GM12872 (cell line): ENCODE measurements around the gene RRAGC.
A peak's percentile ranks its signal among the peaks of the same experiment; 100 is the strongest.

Experiments
- TF ChIP-seq, protein P1 (sequence below): IDR thresholded peaks from 3 replicates; pipeline ENCODE4 v1.5.1; 2011; ENCODE audit warnings: low read depth, mild to moderate bottlenecking, low read length, moderate library complexity; ENCODE audit not compliant: insufficient read depth

RRAGC gene

DNA sequence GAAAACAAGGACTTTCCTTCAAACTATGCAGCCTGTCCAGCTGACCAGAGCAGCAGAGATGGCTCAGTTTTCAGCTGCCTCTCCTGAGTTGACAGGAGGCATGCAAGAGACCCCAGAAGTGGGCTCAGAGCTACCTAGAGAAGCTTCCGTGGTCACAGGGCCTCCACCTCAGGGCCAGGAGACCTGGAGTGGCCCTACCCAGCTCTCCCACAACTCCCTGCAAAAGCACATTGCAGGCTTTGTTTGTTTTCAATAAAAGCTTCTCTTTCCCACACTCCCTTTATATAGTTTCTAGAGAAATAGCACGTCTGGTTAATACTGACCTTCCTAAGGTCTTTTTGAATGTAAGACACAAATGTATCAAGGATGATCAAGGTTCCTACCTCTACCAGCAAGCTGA lies 40.1 kb downstream of the RRAGC start:
- TF ChIP-seq, protein P1, sequence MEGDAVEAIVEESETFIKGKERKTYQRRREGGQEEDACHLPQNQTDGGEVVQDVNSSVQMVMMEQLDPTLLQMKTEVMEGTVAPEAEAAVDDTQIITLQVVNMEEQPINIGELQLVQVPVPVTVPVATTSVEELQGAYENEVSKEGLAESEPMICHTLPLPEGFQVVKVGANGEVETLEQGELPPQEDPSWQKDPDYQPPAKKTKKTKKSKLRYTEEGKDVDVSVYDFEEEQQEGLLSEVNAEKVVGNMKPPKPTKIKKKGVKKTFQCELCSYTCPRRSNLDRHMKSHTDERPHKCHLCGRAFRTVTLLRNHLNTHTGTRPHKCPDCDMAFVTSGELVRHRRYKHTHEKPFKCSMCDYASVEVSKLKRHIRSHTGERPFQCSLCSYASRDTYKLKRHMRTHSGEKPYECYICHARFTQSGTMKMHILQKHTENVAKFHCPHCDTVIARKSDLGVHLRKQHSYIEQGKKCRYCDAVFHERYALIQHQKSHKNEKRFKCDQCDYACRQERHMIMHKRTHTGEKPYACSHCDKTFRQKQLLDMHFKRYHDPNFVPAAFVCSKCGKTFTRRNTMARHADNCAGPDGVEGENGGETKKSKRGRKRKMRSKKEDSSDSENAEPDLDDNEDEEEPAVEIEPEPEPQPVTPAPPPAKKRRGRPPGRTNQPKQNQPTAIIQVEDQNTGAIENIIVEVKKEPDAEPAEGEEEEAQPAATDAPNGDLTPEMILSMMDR, result no peak

DNA sequence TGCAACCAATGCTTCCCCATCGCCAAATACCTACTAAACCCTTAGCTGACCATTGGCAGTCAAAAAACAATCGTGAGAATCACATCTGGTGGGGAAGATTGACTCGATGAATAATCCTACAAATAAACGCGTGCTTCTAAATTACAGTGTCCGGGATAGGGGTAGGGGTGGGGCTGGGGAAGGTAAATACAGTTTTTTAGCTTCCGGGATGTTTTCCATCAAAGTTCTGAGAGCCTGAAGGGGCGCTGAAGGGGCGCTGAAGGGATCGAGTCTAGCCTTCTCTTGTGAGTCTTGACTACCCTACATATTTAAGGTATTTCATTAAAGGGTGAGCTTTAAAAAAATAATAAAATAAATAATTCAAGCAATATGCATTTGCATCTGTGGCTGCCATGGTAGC lies 40.5 kb downstream of the RRAGC start:
- TF ChIP-seq, protein P1, result no peak

DNA sequence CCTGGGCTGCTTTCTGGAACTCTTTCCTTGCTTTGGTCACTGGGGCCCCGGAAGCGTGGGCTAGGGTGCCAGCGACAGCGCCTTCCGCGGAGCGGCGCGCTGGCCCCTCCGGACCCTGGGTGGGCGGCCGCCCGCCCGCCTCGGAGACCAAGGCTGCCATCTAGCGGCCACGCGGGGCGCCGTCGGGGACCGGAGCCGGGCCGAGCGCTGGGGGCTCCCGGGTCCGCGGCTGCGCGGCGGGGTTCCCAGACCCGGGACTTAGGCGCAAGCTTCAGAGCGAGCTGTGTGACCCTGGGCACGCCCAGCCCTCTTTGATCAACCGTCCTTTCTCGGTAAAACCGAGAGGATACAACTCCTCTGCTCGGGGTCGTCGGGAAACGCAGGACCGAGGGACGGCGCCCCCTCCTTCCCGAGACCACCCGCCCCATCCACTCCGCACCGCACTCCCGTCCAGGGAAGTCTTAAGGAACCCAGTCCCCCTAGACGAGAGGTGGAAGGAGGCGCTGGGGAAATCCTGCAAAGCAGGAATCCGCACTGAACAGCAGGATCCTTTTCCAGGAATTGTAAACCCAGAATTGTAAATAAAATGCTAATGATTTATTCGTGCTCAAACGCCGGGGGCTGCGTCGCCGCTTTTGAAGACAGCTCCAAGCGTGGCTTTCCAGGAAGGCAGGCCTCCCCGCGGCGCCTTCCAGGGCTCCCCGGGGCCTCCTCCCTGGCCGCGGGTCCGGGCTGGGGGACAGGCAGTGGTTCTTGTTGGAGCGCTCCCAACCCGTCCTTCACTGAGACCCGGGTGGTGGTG lies 41.2 kb downstream of the RRAGC start:
- TF ChIP-seq, protein P1, result peak; percentile 68

DNA sequence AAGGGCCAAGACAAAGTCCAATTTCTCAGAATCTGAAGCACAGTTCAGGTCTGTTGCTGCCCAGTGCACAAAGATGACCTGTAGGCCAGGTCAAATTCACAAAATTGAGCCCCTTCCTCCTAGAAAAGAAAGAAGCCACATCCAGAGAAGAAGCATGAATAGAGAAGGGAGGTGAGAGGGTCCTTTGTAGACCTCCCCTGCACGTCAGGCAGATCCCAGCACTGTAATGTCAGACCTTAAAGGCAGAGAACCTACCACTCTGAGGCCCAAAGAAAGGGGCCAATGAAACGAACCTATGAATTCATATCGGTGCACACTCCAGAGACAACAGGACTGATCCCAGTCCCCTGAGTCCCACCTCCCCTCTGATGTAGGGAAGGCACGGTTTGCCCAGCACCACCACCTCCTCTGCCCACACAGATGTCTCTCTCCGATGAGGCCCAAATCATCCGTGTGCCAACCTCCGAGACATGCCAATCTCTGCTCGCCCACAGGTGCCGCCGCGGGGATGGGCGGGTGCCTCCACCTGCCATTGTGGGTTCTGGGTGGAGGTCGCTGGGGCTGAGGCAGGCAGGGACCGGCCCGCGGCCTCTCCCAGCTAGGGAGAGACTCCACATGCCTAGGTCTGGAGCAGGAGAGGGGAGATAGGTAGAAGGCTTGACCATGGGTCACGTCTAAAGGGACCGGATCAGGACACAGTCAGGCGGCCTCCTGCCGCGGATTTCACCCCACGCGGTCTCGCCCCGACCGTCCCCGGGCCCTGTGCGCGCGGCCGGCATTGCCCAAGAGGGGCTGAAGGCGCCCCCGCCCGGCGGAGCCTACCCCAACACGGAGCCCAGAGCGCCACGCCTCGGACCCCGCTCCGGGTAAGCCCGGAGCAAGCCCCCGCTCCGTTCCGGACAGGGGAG lies 42.1 kb downstream of the RRAGC start:
- TF ChIP-seq, protein P1, result no peak

DNA sequence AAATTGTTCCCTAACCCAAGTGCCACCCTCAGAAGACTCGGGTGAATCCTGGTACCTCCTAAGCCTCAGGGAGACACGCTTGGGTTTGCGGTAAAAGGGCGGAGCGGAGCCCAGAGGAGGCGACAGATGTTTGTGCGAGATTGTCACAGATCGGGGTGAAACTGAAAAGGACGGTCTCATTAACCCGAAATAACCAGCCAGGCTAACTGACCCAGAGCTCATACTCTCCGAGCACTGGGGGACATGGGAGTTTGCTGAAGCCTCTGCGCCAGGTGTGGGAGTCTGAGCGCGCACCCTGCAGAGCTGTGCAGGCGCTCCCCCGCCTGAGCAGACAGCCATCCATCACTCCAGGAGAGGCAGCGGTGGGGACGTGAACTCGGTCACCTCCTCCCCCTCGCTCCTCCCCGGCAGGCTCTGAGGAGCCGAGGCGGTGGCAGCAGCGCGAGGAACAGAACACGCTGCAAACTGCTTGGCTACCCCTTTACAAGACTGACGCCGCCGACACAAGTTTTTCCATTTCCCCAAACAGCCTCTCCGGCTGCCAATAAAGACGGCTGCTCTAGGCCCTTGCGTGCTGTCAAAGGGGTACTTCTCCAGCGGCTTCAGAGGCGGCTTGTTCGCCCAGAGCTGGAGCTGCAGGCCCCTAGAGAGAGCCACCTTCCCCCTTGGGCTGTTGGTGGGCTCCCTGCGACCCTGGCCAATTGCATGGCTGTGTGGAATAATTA lies 43.5 kb downstream of the RRAGC start:
- TF ChIP-seq, protein P1, result 0 out of 3 replicates have a peak, but pooled peaks have one; percentile 12

DNA sequence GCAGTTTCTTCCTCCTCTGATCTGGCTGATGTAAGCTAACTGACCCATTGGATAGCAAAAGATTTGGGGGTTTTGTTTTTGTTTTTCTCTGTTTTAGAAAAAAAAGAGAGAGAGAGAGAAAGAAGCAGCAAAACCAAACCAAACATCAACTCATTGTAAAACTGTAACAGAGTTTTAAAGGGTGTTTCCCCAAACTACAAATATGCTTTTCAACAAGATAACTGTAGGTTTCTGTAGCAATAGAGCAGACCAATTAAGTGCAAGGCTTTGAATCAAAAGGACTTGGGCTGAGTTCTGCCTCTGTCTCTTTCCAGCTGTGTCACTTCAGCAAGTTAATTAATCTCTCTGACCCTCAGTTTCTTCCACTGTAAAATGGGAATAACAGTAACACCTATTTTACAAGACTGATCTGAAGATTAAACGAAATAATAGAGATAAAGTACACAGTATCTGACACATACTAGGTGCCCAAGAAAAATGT lies 44.5 kb downstream of the RRAGC start:
- TF ChIP-seq, protein P1, result no peak
